Measurements from ENCODE around the gene ABCA13.
A peak's percentile ranks its signal among the peaks of the same experiment; 100 is the strongest.

The ABCA13 gene

GRCh38 chr7:48628793-48629349 is 457.6 kb downstream of the ABCA13 start:
- Histone ChIP-seq H3K27me3 (ENCODE audit: low read depth) (no peaks in the 10 kb centered on the region), H3K36me3 (replicated peaks) (no peaks in the 10 kb centered on the region), H3K4me1 (peaks cover 3% of the 10 kb centered on the region; the same call in 1 of the 2 replicates), H3K4me3 (no peak overlapping the region), H3K9me3 (no peaks in the 10 kb centered on the region)
- no peak for DNase-seq (ENCODE audit: low spot score in 2 of 2)
- in situ Hi-C loops (cut with MboI; ENCODE audit: low sequenced_read_pairs) = no loop called here

GRCh38 chr7:48634116-48634632 is 462.9 kb downstream of the ABCA13 start:
- Histone ChIP-seq H3K27me3 (ENCODE audit: low read depth) (no peaks in the 10 kb centered on the region), H3K9me3 (no peaks in the 10 kb centered on the region), H3K36me3 (replicated peaks) (no peaks in the 10 kb centered on the region), H3K4me3 (no peak overlapping the region), H3K4me1 (peaks cover 29% of the 10 kb centered on the region)
- in situ Hi-C loops (cut with MboI; ENCODE audit: low sequenced_read_pairs) = no loop called here
- DNase-seq (ENCODE audit: low spot score in 2 of 2) = no peak

- Histone ChIP-seq H3K36me3 (replicated peaks) (no peaks in the 10 kb centered on the region), H3K27me3 (ENCODE audit: low read depth) (no peaks in the 10 kb centered on the region), H3K4me1 (peaks cover 26% of the 10 kb centered on the region), H3K9me3 (no peaks in the 10 kb centered on the region), H3K4me3 (no peak overlapping the region)
- in situ Hi-C loops (cut with MboI; ENCODE audit: low sequenced_read_pairs) = no loop called here
- DNase-seq (ENCODE audit: low spot score in 2 of 2) = no peak
These were observed 464.5 kb downstream of the ABCA13 start for GRCh38 chr7:48635796-48636195.

GRCh38 chr7:48636391-48637015 is 465.2 kb downstream of the ABCA13 start:
- no peaks in the 10 kb centered on the region for H3K36me3 ChIP-seq (replicated peaks)
- peaks cover 26% of the 10 kb centered on the region for H3K4me1 ChIP-seq
- H3K27me3 ChIP-seq (ENCODE audit: low read depth) = no peaks in the 10 kb centered on the region
- DNase-seq (ENCODE audit: low spot score in 2 of 2) = peak; percentile 71 to 87
- in situ Hi-C loops (cut with MboI; ENCODE audit: low sequenced_read_pairs) = no loop called here
- no peak overlapping the region for H3K4me3 ChIP-seq
- no peaks in the 10 kb centered on the region for H3K9me3 ChIP-seq

- no peaks in the 10 kb centered on the region for H3K27me3 ChIP-seq (ENCODE audit: low read depth)
- no peak overlapping the region for H3K4me3 ChIP-seq
- H3K4me1 ChIP-seq = peaks cover 26% of the 10 kb centered on the region
- H3K36me3 ChIP-seq (replicated peaks) = no peaks in the 10 kb centered on the region
- in situ Hi-C loops (cut with MboI; ENCODE audit: low sequenced_read_pairs) = no loop called here
- DNase-seq (ENCODE audit: low spot score in 2 of 2) = peak; percentile 41 to 77
- no peaks in the 10 kb centered on the region for H3K9me3 ChIP-seq
These were observed 466.1 kb downstream of the ABCA13 start for GRCh38 chr7:48637382-48637781.

GRCh38 chr7:48638041-48638440 is 466.8 kb downstream of the ABCA13 start:
- Histone ChIP-seq H3K4me3 (no peak overlapping the region), H3K36me3 (replicated peaks) (no peaks in the 10 kb centered on the region), H3K9me3 (no peaks in the 10 kb centered on the region), H3K4me1 (peaks cover 26% of the 10 kb centered on the region), H3K27me3 (ENCODE audit: low read depth) (no peaks in the 10 kb centered on the region)
- in situ Hi-C loops (cut with MboI; ENCODE audit: low sequenced_read_pairs) = no loop called here
- peak in 1 of 2 experiments; percentile 6 for DNase-seq (ENCODE audit: low spot score in 2 of 2)

- H3K9me3 ChIP-seq = no peaks in the 10 kb centered on the region
- DNase-seq (ENCODE audit: low spot score in 2 of 2) = no peak
- no peak overlapping the region for H3K4me3 ChIP-seq
- H3K4me1 ChIP-seq = peaks cover 12% of the 10 kb centered on the region
- in situ Hi-C loops (cut with MboI; ENCODE audit: low sequenced_read_pairs) = no loop called here
- no peaks in the 10 kb centered on the region for H3K36me3 ChIP-seq (replicated peaks)
- no peaks in the 10 kb centered on the region for H3K27me3 ChIP-seq (ENCODE audit: low read depth)
These were observed 472.3 kb downstream of the ABCA13 start for GRCh38 chr7:48643431-48644013.

- Histone ChIP-seq H3K27me3 (ENCODE audit: low read depth) (no peaks in the 10 kb centered on the region), H3K4me1 (no peaks in the 10 kb centered on the region), H3K36me3 (replicated peaks) (no peaks in the 10 kb centered on the region), H3K9me3 (peaks cover 2% of the 10 kb centered on the region; the same call in 1 of the 2 replicates), H3K4me3 (no peak overlapping the region)
- DNase-seq (ENCODE audit: low spot score in 2 of 2) = no peak
- in situ Hi-C loops (cut with MboI; ENCODE audit: low sequenced_read_pairs) = no loop called here
These were observed 486.9 kb downstream of the ABCA13 start for GRCh38 chr7:48658138-48658537.

- in situ Hi-C loops (cut with MboI; ENCODE audit: low sequenced_read_pairs) = no loop called here
- DNase-seq (ENCODE audit: low spot score in 2 of 2) = no peak
- Histone ChIP-seq H3K27me3 (ENCODE audit: low read depth) (no peaks in the 10 kb centered on the region), H3K36me3 (replicated peaks) (no peaks in the 10 kb centered on the region), H3K4me1 (no peaks in the 10 kb centered on the region), H3K4me3 (no peak overlapping the region), H3K9me3 (no peaks in the 10 kb centered on the region)
These were observed 489.1 kb downstream of the ABCA13 start for GRCh38 chr7:48660306-48660870.

GRCh38 chr7:48664241-48664640 is 493.0 kb downstream of the ABCA13 start:
- DNase-seq (ENCODE audit: low spot score in 2 of 2) = no peak
- Histone ChIP-seq H3K27me3 (ENCODE audit: low read depth) (no peaks in the 10 kb centered on the region), H3K4me1 (no peaks in the 10 kb centered on the region), H3K36me3 (replicated peaks) (no peaks in the 10 kb centered on the region), H3K4me3 (no peak overlapping the region), H3K9me3 (no peaks in the 10 kb centered on the region)
- in situ Hi-C loops (cut with MboI; ENCODE audit: low sequenced_read_pairs) = no loop called here

- DNase-seq (ENCODE audit: low spot score in 2 of 2) = no peak
- no peaks in the 10 kb centered on the region for H3K36me3 ChIP-seq (replicated peaks)
- no peak overlapping the region for H3K4me3 ChIP-seq
- H3K9me3 ChIP-seq = no peaks in the 10 kb centered on the region
- no peaks in the 10 kb centered on the region for H3K27me3 ChIP-seq (ENCODE audit: low read depth)
- no peaks in the 10 kb centered on the region for H3K4me1 ChIP-seq
- in situ Hi-C loops (cut with MboI; ENCODE audit: low sequenced_read_pairs) = no loop called here
These were observed 494.3 kb downstream of the ABCA13 start for GRCh38 chr7:48665353-48666135.

- DNase-seq (ENCODE audit: low spot score in 2 of 2) = no peak
- Histone ChIP-seq H3K36me3 (replicated peaks) (no peaks in the 10 kb centered on the region), H3K9me3 (no peaks in the 10 kb centered on the region), H3K27me3 (ENCODE audit: low read depth) (no peaks in the 10 kb centered on the region), H3K4me1 (no peaks in the 10 kb centered on the region), H3K4me3 (no peak overlapping the region)
- in situ Hi-C loops (cut with MboI; ENCODE audit: low sequenced_read_pairs) = no loop called here
These were observed 496.1 kb downstream of the ABCA13 start for GRCh38 chr7:48667407-48667806.

- H3K4me1 ChIP-seq = no peaks in the 10 kb centered on the region
- no peak for DNase-seq (ENCODE audit: low spot score in 2 of 2)
- H3K9me3 ChIP-seq = no peaks in the 10 kb centered on the region
- H3K27me3 ChIP-seq (ENCODE audit: low read depth) = no peaks in the 10 kb centered on the region
- H3K4me3 ChIP-seq = no peak overlapping the region
- no peaks in the 10 kb centered on the region for H3K36me3 ChIP-seq (replicated peaks)
- in situ Hi-C loops (cut with MboI; ENCODE audit: low sequenced_read_pairs) = no loop called here
These were observed 500.4 kb downstream of the ABCA13 start for GRCh38 chr7:48671656-48672055.
